ENCODE measurements around the gene EIF6.

EIF6 gene

GRCh38 chr20:35293303-35294292, 9.0 kb upstream of the EIF6 start:
- no peak for DNase-seq (ENCODE audit: low read depth)

GRCh38 chr20:35292504-35293285, 8.1 kb upstream of the EIF6 start:
- no peak for DNase-seq (ENCODE audit: low read depth)

- no peak for DNase-seq (ENCODE audit: low read depth)
Measured at GRCh38 chr20:35291654-35292503, 7.3 kb upstream of the EIF6 start, which contains the start of gene FAM83C. Gene FAM83C (minus strand): TSS chr20:35292425. CDS start chr20:35292304, 121 bp downstream.

- DNase-seq (ENCODE audit: low read depth), result no peak
Measured at GRCh38 chr20:35290887-35291417, 6.4 kb upstream of the EIF6 start.

- DNase-seq (ENCODE audit: low read depth), result no peak
Measured at GRCh38 chr20:35290186-35290886, 5.8 kb upstream of the EIF6 start.

- no peak for DNase-seq (ENCODE audit: low read depth)
Measured at GRCh38 chr20:35288325-35289060, 3.9 kb upstream of the EIF6 start.

- no peak for DNase-seq (ENCODE audit: low read depth)
Measured at GRCh38 chr20:35287509-35288324, 3.1 kb upstream of the EIF6 start.

- no peak for DNase-seq (ENCODE audit: low read depth)
Measured at GRCh38 chr20:35286899-35287508, 2.4 kb upstream of the EIF6 start.

GRCh38 chr20:35286077-35286898, 1.7 kb upstream of the EIF6 start:
- no peak for DNase-seq (ENCODE audit: low read depth)

GRCh38 chr20:35285806-35286076, 1.2 kb upstream of the EIF6 start:
- DNase-seq (ENCODE audit: low read depth), result no peak

- no peak for DNase-seq (ENCODE audit: low read depth)
Measured at GRCh38 chr20:35284992-35285805, 627 bp upstream of the EIF6 start.

- no peak for DNase-seq (ENCODE audit: low read depth)
Measured at GRCh38 chr20:35283441-35284266, 918 bp downstream of the EIF6 start.

GRCh38 chr20:35281506-35282101, 3.0 kb downstream of the EIF6 start:
- no peak for DNase-seq (ENCODE audit: low read depth)

- DNase-seq (ENCODE audit: low read depth), result no peak
Measured at GRCh38 chr20:35280523-35280922, 4.0 kb downstream of the EIF6 start.

GRCh38 chr20:35279533-35280174, 4.9 kb downstream of the EIF6 start:
- DNase-seq (ENCODE audit: low read depth), result no peak

- no peak for DNase-seq (ENCODE audit: low read depth)
Measured at GRCh38 chr20:35279040-35279439, 5.5 kb downstream of the EIF6 start.
